NB4 (cell line): ENCODE measurements around the gene PDZRN4.

Source experiments
- CTCF ChIP-seq: IDR thresholded peaks from one replicate; pipeline ENCODE4 v1.5.1; 2012; ENCODE audit warnings: low read depth, low read length
- MAX ChIP-seq: IDR thresholded peaks from 2 replicates; pipeline ENCODE4 v1.6.1; 2011; ENCODE audit warnings: low read depth, low read length
- MYC ChIP-seq: IDR thresholded peaks from 2 replicates; pipeline ENCODE4 v1.6.1; 2011; ENCODE audit warnings: low read depth, low read length
- POLR2A ChIP-seq: IDR thresholded peaks from 2 replicates; pipeline ENCODE4 v1.6.1; 2011; ENCODE audit warnings: mild to moderate bottlenecking; ENCODE audit not compliant: insufficient read length; ENCODE audit errors: extremely low read depth

GRCh38 chr12:41452838-41453407, 264.8 kb downstream of the PDZRN4 start:
- TF ChIP-seq CTCF (no peak), POLR2A (no peak), MYC (no peak), MAX (no peak)
